ENCODE measurements around the gene GRIFIN. TPM values are rescaled to one million over a fixed set of nuclear protein-coding genes. Genes with fewer than 3 reads are reported as not detected.

GRIFIN gene
- total RNA-seq, 3 donors from 2014 or later = not detected

DNA sequence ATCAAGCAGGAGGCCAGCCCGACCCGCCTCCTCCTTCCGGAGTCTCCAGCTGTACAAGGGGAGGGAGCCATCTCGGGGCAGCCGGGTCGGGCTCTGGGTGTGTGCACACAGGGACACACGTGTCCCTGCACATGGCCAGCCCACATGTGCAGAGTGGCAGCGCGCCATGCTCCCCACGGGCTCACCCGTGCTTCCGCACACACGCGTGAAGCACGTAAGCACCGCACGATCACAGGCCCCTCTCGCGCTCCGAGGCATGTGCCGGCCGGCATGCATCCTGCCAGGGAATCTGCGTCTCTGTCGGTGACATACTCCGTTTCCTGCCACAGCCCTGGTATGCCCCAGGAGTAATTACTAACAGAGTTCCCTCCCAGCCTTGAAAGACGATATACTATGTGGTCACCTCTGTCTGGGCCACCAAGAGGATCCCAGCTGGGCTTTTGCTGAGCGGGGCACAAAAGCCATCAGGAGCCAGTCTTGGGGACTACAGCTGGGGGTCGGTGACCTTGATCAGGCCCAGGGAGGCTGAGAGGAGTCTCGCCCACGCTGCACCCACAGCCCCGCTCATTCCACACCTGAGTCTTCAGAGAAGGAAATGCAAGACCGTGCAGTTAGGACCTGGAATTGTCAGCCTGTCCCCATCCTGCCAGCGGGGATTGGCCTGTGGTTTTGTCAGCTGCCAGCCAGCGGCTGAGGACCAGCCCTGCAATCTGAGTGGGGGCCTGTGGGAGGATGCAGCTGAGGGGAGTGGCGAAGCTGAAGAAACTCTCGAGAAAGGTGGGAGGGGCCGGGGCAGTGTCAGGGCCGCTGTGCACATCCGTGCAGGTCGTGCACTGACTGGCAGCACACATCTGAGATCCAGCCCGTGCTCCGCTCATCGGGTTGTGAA lies 32.4 kb upstream of the GRIFIN start:
- H3K9me3 Mint-ChIP-seq = no peaks in the 10 kb centered on the region
- ATAC-seq (peak; percentile 58 to 61), DNase-seq (peak; percentile 60)
- peak overlapping the region; percentile 73 for H3K4me3 Mint-ChIP-seq
- no peaks in the 10 kb centered on the region for H3K36me3 Mint-ChIP-seq (ENCODE audit: insufficient read depth)
- no peaks in the 10 kb centered on the region for H3K27me3 Mint-ChIP-seq (ENCODE audit: low read depth)
- H3K4me1 Mint-ChIP-seq (ENCODE audit: low read depth) = peaks cover 56% of the 10 kb centered on the region

DNA sequence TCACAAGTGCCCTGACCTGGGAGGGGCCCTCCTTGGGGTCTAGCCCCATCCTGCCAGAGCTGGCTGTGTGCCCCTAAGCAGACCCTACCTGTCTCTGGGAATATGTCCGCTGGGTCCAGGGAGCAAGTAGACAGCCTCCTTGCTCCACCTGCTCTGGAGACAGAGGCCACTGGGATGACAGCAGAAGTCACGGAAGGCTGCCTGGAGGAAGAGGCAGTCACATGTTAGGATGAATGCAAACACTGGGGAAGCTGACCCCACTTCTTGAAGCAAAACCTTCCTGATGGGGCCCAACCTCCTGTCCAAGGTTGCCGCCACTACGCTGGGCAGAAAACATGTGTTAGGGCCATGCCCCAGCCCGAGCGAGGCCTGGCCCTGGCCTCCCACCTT lies 31.7 kb upstream of the GRIFIN start:
- ATAC-seq = no peak
- no peaks in the 10 kb centered on the region for H3K36me3 Mint-ChIP-seq (ENCODE audit: insufficient read depth)
- no peak for DNase-seq
- no peaks in the 10 kb centered on the region for H3K27me3 Mint-ChIP-seq (ENCODE audit: low read depth)
- no peak overlapping the region for H3K4me3 Mint-ChIP-seq
- H3K9me3 Mint-ChIP-seq = no peaks in the 10 kb centered on the region
- H3K4me1 Mint-ChIP-seq (ENCODE audit: low read depth) = peaks cover 49% of the 10 kb centered on the region

DNA sequence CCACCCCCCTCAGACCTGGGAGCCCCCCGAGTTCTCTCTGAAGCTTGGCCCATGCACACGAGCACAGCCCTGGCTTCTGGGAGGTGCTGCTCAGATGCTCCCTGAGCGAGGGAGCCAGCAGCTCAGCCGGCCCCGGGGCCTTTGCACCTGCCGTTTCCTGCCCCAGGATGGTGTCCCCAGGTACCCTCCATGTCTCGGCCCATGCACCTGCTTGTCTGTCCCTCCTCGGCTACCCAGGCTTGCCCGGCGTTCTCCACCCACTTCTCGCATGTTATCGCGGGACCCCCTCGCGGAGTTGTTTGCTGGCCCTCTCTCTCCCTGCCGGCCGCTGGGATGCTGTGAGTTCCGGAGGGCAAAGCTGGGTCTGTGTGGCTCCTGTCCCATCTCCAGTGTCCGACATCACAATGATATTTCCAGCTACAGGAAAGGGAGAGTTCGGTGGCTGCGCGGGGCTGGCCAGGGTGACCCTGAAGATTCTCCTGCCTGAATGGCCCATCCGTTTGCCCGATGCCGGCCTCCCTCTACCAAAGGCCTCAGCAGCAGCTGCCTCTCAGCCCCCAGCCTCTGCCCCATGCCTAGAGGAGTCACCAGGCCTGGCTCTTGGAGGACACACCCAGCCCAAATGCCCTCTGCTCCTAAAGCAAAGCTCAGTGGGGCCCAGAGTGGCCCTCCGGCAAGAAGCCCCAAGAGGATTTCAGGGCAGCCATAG lies 31.2 kb upstream of the GRIFIN start:
- H3K36me3 Mint-ChIP-seq (ENCODE audit: insufficient read depth) = no peaks in the 10 kb centered on the region
- DNase-seq (no peak), ATAC-seq (no peak)
- H3K4me3 Mint-ChIP-seq = no peak overlapping the region
- no peaks in the 10 kb centered on the region for H3K27me3 Mint-ChIP-seq (ENCODE audit: low read depth)
- H3K4me1 Mint-ChIP-seq (ENCODE audit: low read depth) = peaks cover 44% of the 10 kb centered on the region
- H3K9me3 Mint-ChIP-seq = no peaks in the 10 kb centered on the region

DNA sequence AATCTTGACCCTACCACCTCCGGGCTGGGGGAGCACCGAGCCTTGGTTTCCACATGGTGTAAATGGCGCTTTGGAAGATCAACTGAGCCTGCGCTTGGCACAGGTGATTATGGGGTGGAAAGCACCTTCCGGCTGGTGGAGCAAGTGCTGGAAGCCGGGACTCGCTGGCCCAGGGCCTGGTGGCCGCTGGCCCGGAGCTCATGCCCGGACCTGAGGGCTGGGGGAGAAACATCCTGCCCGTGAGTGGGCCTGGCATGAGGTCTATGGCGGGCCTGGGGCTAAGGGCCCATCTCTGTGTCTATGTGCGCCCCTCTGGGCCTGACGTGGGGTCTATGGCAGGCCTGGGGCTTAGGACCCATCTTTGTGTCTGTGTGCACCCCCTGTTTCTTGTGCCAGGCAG lies 29.2 kb upstream of the GRIFIN start:
- Mint-ChIP-seq H3K4me3 (no peak overlapping the region), H3K4me1 (ENCODE audit: low read depth) (peaks cover 25% of the 10 kb centered on the region), H3K36me3 (ENCODE audit: insufficient read depth) (no peaks in the 10 kb centered on the region), H3K9me3 (no peaks in the 10 kb centered on the region), H3K27me3 (ENCODE audit: low read depth) (no peaks in the 10 kb centered on the region)
- DNase-seq (no peak), ATAC-seq (no peak)

DNA sequence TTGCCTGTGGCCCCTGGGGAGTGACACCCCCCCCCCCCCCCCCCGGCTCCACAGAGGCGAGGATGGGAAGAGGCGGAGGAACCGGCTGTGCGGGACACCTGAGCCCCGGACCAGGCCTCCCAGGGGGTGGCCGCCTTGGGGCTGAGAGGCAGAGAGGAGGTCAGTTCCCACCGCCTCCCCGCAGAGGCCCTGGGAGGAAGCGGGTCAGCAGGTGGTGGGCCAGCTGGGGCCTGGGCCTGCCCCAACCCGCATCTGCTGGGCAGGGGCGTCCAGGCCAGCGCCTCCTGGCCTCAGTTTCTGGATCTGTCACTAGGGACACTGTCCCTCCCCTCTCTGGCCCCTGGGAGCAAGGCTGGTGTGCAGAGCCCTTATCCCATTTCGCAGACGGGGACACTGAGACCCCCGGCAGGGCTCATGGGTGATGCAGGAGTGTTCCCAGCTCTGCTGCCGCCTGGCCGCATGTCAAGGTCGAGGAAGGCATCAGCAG lies 28.7 kb upstream of the GRIFIN start:
- Mint-ChIP-seq H3K27me3 (ENCODE audit: low read depth) (no peaks in the 10 kb centered on the region), H3K36me3 (ENCODE audit: insufficient read depth) (no peaks in the 10 kb centered on the region), H3K4me1 (ENCODE audit: low read depth) (peaks cover 21% of the 10 kb centered on the region), H3K9me3 (no peaks in the 10 kb centered on the region), H3K4me3 (no peak overlapping the region)
- no peak for ATAC-seq
- DNase-seq = no peak

DNA sequence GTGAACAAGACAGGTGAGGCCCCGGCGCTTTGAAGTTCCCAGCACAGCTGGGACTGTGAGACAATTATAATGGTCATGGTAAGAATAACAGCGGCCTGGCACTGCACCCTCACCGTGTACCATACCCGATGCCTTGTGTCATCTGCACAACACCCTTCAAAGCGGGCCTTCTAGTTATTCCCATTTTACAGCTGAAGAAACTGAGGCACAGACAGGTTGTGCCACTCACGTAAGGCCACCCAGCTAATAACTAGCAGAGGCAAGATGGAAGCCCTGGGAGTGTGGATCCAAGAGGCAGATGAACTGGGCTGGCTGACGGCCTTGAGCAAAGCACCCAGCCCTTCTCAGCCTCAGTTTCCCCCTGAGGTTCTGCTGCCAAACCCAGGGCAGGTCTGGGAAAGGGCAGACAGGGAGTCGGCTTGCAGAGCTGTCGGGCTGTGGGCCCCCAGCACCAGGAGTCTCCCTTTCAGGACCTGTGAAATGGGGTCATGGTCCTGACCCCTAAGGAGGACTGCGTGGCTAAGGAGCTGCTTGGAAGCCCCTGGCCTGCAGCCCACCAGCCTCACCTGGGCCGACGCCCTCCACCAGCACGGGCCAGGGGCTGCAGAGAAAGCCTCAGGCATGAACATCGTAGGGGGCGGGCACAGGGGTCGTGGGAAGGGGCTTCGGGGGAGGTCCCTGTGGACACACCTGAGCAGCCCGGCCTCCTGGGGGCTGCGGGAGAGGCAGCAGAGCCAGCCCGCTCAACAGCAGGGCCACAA lies 28.1 kb upstream of the GRIFIN start:
- H3K4me3 Mint-ChIP-seq = no peak overlapping the region
- no peaks in the 10 kb centered on the region for H3K27me3 Mint-ChIP-seq (ENCODE audit: low read depth)
- H3K4me1 Mint-ChIP-seq (ENCODE audit: low read depth) = peaks cover 15% of the 10 kb centered on the region
- ATAC-seq (no peak), DNase-seq (no peak)
- H3K9me3 Mint-ChIP-seq = no peaks in the 10 kb centered on the region
- H3K36me3 Mint-ChIP-seq (ENCODE audit: insufficient read depth) = no peaks in the 10 kb centered on the region

DNA sequence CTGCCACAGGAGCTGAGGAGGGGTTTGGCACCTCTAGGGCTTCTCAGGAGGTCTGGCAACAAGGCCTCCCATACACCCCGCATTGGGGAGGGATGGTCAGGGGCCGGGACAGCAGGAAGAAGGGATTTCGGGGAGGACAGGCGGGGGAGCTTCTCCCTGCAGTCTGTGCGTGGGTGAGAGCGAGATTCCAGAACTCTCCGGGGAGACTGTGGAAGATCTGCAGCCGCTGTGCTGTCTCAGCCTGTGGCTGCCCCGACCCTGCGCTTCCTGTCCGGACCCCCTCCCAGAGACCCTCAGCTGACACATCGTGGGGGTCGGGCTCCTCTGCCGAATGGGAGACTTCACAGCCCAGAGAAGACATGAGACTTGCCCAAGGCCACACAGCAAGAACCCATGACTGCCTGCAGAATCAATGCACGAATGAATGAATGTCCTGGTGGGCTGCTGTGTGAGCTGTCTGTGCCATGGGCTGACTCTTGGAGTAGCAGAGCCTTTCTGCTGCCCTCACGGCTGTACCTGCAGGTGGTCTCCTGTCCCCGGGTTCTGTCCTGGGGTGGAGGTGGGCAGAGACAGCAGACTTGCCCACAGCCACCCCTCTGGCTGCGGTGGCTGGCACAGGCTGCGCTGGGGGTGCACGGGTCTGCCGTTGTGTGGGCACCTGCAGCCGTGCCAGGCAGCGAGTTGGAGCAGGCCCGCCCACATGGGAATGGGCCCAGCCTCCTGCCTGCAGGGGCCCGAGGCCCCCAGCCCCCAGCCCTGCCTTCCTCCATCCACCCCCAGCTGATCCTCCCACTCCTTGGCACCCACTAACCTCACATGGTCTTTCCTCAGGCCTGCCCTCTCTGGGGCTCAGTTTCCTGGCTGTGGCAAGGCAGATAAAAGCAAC lies 27.1 kb upstream of the GRIFIN start:
- peaks cover 4% of the 10 kb centered on the region for H3K4me1 Mint-ChIP-seq (ENCODE audit: low read depth)
- DNase-seq = no peak
- H3K27me3 Mint-ChIP-seq (ENCODE audit: low read depth) = no peaks in the 10 kb centered on the region
- no peaks in the 10 kb centered on the region for H3K36me3 Mint-ChIP-seq (ENCODE audit: insufficient read depth)
- no peak for ATAC-seq
- H3K4me3 Mint-ChIP-seq = no peak overlapping the region
- H3K9me3 Mint-ChIP-seq = no peaks in the 10 kb centered on the region

DNA sequence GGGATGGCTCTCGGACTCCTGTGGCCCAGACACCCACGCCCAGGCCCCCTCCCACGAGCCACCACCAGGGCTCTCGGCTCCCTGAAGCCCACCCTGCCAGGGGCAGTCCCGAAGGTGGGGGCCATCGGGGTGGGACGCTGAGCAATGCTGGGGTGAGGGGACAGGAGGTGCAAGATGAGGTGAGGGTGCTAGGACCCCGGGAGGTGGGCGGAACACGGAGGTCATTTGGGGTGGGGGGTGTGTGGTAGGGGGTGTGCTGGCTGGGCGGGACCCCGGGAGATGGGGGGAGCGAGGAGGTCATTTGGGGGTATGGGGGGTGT lies 26.4 kb upstream of the GRIFIN start:
- Mint-ChIP-seq H3K27me3 (ENCODE audit: low read depth) (no peaks in the 10 kb centered on the region), H3K36me3 (ENCODE audit: insufficient read depth) (no peaks in the 10 kb centered on the region), H3K4me3 (no peak overlapping the region), H3K9me3 (no peaks in the 10 kb centered on the region), H3K4me1 (ENCODE audit: low read depth) (no peaks in the 10 kb centered on the region)
- no peak for DNase-seq
- ATAC-seq = no peak

DNA sequence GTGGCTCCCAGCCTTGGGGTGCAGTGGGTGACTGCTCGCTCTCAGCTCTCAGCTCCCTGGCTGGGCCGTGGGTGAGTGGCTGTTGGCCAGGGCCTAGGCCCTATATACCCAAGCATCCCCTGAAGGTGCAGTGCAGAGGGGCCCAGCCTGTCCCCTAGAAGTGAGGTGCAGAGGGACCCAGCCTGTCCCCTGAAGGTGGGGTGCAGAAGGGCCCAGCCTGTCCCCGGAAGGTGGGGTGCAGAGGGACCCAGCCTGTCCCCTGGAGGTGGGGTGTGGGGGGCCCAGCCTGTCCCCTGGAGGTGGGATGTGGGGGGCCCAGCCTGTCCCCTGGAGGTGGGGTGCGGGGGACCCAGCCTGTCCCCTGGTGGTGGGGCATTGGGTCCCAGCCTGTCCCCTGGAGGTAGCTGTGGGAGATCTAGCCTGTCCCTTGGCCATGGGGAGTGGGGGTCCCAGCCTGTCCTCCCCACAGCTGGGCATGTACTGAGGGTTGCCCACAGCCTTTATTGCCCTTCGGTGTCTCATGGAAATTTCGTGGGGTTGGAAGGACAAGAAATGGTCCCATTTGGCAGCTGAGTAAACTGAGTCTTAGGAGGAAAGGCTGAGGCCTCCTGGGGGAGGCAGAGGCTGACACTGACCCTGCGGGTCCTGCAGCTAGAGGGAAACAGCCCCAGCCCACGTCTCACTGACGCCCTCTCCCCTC lies 25.9 kb upstream of the GRIFIN start:
- DNase-seq (no peak), ATAC-seq (no peak)
- Mint-ChIP-seq H3K4me3 (no peak overlapping the region), H3K27me3 (ENCODE audit: low read depth) (no peaks in the 10 kb centered on the region), H3K9me3 (no peaks in the 10 kb centered on the region), H3K4me1 (ENCODE audit: low read depth) (no peaks in the 10 kb centered on the region), H3K36me3 (ENCODE audit: insufficient read depth) (no peaks in the 10 kb centered on the region)

DNA sequence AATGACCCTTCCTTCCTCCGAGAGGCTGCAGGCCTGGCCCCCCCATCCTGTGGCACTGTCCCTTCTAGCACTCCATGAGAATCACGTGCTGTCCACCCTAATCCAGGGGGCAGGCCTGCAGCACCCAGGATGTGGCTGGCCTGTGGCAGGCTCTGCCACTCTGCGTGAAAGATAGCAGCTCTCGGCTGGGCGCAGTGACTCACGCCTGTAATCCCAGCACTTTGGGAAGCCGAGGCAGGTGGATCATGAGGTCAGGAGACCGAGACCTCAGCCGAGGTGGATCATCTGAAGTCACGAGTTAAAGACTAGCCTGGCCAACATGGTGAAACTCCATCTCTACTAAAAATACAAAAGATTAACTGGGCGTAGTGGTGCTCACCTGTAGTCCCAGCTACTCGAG lies 24.5 kb upstream of the GRIFIN start:
- Mint-ChIP-seq H3K27me3 (ENCODE audit: low read depth) (peaks cover 10% of the 10 kb centered on the region), H3K9me3 (no peaks in the 10 kb centered on the region), H3K4me3 (no peak overlapping the region), H3K36me3 (ENCODE audit: insufficient read depth) (no peaks in the 10 kb centered on the region), H3K4me1 (ENCODE audit: low read depth) (no peaks in the 10 kb centered on the region)
- ATAC-seq (no peak), DNase-seq (no peak)

DNA sequence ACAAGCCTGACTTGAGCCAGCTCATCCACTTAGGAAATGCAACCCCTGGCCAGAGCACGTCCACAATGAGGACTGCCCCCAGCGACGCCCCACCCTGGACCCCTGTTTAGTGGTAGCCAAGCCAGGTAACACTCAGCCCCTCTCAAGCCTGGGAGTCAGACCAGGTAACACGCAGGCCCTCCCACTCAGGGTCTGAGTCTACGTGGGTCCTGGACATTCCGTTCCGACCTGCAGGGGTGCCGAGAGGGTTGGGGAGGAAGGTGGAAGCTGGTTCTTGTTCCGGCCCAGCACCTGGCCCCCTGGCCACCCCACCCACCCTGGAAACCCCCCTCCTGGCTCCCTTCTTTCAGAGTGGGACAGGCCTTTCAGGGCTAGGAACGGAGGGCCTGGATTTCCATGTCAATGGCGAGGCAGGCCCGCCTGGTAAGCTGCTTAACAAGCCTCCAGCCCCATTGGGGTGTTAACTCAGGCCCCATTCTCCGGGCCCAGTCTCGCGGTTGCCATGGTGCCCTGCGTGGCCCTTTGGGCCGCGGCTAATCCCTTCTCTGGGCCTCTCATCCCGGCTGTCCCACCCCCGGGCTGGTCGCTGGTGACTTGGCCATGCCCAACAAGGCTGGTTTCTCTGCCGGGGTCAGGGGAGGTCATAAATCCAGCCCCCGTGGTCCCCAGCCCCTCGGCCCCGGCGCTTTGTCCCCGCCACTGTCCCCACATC lies 23.7 kb upstream of the GRIFIN start:
- no peaks in the 10 kb centered on the region for H3K36me3 Mint-ChIP-seq (ENCODE audit: insufficient read depth)
- H3K27me3 Mint-ChIP-seq (ENCODE audit: low read depth) = peaks cover 12% of the 10 kb centered on the region
- no peaks in the 10 kb centered on the region for H3K9me3 Mint-ChIP-seq
- no peaks in the 10 kb centered on the region for H3K4me1 Mint-ChIP-seq (ENCODE audit: low read depth)
- no peak for ATAC-seq
- H3K4me3 Mint-ChIP-seq = no peak overlapping the region
- no peak for DNase-seq

DNA sequence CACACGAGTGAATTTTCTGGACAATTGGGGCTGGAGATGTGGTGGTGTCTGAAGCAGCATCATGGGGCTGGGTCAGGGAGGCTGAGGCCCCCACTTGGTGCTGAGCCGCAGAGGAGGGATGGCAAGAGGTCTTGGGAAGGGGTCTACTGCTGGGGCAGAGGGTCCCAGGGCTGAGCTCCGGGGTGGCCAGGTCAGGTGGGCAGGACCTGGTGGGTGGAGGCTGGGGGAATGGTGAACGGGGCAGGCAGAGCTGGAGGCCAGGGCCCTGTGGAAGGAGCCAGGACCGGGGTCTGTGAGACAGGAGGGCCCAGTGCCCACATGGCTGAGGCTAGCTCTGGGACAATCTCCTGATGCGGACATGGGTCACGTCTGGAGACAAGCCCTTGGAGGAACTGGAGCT lies 23.0 kb upstream of the GRIFIN start:
- Mint-ChIP-seq H3K9me3 (no peaks in the 10 kb centered on the region), H3K27me3 (ENCODE audit: low read depth) (peaks cover 13% of the 10 kb centered on the region), H3K36me3 (ENCODE audit: insufficient read depth) (no peaks in the 10 kb centered on the region), H3K4me1 (ENCODE audit: low read depth) (no peaks in the 10 kb centered on the region), H3K4me3 (no peak overlapping the region)
- DNase-seq (no peak), ATAC-seq (no peak)

DNA sequence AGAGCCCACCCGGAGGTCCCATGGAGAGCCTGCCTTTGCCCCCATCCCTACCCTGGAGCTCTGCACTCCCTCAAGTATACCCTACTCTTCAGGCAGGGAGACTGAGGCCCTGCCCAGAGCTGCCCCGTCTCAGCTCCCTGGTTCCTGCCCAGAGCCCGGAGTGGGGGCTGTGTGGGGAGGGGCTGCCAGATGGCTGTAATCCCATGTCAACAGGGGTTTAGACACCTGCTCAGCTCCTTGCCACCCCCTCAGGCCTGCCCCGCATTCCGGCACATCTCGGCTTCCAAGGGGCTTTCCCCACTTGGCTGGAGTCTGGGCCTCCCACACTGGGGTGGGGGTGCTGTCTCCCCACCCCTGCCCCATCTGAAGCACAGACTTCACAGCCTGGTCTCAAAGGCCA lies 22.5 kb upstream of the GRIFIN start:
- Mint-ChIP-seq H3K4me1 (ENCODE audit: low read depth) (no peaks in the 10 kb centered on the region), H3K4me3 (no peak overlapping the region), H3K27me3 (ENCODE audit: low read depth) (peaks cover 13% of the 10 kb centered on the region), H3K36me3 (ENCODE audit: insufficient read depth) (no peaks in the 10 kb centered on the region), H3K9me3 (no peaks in the 10 kb centered on the region)
- no peak for ATAC-seq
- no peak for DNase-seq
